HG03378 (cell line): ENCODE measurements around the gene OR6C65.

ENCODE experiments used
- ATAC-seq: cut with Tn5 transposase; IDR thresholded peaks from one replicate; pipeline ENCODE4 v1.9.1; 2021; ENCODE audit warnings: mild to moderate bottlenecking, moderate library complexity; ENCODE audit not compliant: unreplicated experiment

OR6C65 gene

DNA sequence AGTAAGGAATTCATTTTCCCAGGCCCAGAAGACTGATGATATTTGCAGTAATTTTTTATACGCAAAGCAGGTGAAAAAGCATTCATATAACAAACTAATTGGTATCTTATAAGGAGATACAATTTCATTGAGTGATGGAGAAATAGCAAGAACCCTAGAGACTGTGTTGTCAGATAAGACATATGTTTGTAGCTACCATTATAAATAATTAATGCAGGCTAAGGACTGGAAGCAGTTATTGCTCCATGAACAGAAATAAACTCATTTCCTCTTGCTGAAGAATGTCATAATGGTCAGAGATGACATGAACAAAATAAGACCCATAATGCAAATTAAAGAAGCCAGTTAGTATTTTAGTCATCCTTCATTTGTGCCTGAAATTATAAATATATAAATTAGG, 45.0 kb downstream of the OR6C65 start:
- ATAC-seq: no peak

DNA sequence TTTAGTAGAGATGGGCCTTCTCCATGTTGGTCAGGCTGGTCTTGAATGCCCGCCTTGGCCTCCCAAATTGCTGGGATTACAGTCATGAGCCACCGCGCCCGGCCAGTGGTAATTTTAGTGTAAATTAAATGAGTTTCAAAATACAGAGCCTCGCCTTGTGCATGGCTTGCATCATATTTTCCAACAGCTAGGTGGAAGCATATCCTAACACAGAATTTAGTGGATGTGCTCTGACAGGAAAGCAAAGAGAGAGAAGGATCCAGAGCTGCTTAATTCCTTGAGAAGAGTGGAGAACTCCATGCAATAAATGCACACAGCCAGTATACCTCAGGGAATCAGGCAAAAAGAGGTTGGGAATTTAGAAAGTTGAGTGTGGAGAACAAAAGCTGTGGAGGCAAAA, 46.0 kb downstream of the OR6C65 start:
- no peak for ATAC-seq

DNA sequence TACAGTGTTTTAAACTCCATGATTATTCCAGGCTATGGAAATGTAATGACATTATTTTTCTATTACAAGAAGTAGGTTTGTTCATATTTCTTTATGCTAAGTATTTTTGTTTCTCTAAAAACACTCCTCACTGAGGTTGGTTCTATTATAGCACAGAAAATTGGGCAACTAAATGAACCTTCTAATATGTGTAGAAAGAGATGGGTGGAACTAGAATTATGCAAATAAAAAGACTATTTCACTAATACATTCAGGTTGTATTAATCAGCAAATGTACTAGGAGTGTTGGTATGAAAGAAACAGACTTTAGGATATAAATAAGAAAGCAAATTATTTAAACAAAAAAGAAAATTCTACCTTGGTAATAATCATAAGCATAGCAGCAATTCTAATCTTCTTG, 48.5 kb downstream of the OR6C65 start:
- no peak for ATAC-seq
